ENCODE data around the gene MRPL28.

DNA sequence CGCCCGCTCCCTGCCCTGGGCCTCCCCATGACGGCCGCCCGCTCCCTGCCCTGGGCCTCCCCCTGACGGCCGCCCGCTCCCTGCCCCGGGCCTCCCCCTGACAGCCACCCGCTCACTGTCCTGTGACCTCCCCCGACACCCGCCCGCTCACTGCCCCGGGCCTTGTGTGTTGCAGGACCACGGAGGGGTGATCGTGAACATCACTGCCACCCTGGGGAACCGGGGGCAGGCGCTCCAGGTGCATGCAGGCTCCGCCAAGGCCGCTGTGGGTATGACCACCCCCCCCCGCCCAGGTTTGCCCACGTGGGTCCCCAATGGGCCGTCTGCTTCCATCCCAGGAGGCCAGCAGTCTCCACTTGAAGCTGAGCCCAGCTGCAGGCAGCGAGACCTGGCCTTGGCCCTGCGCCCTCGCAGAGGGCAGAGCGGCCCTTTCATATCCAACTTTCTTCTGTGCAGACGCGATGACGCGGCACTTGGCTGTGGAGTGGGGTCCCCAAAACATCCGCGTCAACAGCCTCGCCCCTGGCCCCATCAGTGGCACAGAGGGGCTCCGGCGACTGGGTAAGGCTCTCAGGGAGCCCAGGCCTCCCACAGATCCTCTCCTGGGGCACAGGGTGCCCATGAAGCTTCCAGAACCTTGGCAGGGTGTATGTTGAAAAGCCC is 40.3 kb upstream of the MRPL28 start:
- TF ChIP-seq, protein P1, sequence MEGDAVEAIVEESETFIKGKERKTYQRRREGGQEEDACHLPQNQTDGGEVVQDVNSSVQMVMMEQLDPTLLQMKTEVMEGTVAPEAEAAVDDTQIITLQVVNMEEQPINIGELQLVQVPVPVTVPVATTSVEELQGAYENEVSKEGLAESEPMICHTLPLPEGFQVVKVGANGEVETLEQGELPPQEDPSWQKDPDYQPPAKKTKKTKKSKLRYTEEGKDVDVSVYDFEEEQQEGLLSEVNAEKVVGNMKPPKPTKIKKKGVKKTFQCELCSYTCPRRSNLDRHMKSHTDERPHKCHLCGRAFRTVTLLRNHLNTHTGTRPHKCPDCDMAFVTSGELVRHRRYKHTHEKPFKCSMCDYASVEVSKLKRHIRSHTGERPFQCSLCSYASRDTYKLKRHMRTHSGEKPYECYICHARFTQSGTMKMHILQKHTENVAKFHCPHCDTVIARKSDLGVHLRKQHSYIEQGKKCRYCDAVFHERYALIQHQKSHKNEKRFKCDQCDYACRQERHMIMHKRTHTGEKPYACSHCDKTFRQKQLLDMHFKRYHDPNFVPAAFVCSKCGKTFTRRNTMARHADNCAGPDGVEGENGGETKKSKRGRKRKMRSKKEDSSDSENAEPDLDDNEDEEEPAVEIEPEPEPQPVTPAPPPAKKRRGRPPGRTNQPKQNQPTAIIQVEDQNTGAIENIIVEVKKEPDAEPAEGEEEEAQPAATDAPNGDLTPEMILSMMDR (IDR thresholded peaks at IDR 0.05), result no peak
- no peak for TF ChIP-seq SIN3A (IDR thresholded peaks at IDR 0.05; ENCODE audit: borderline replicate concordance, insufficient read depth, low read depth, low read length)
- no peak for TF ChIP-seq POLR2AphosphoS5 (IDR thresholded peaks at IDR 0.05; ENCODE audit: low read depth, low read length)
- no peak for TF ChIP-seq TCF7L2 (IDR thresholded peaks at IDR 0.05; ENCODE audit: low read depth, low read length)
